IPS DF 4.7 (cell line): Measurements from ENCODE around the gene SLC16A11.
"Not testable (repeated sequence)": the region's sequence is repeated elsewhere in the genome, so short reads cannot be mapped to it uniquely, and the experiment has no call there.

ENCODE experiments used
- DNase-seq: peaks from one replicate; pipeline ENCODE4 v3.0.0-alpha.2; 2013; ENCODE audit warnings: low spot score; ENCODE audit errors: extremely low read depth

The SLC16A11 gene

GRCh38 chr17:7043497-7044198, at the start of gene SLC16A11:
Gene SLC16A11 (minus strand): TSS chr17:7044092. CDS start chr17:7043513, 579 bp downstream.
- no peak for DNase-seq

GRCh38 chr17:7091311-7092005, 47.6 kb upstream of the SLC16A11 start:
- not testable (repeated sequence) for DNase-seq

GRCh38 chr17:7089570-7089969, 45.7 kb upstream of the SLC16A11 start:
- DNase-seq: not testable (repeated sequence)

- not testable (repeated sequence) for DNase-seq
Observed at GRCh38 chr17:7088442-7088841, 44.5 kb upstream of the SLC16A11 start.

GRCh38 chr17:7084088-7084487, 40.2 kb upstream of the SLC16A11 start:
- no peak for DNase-seq

GRCh38 chr17:7083592-7083991, 39.7 kb upstream of the SLC16A11 start:
- no peak for DNase-seq

- DNase-seq: no peak
Observed at GRCh38 chr17:7081341-7082062, 37.6 kb upstream of the SLC16A11 start.

- DNase-seq: no peak
Observed at GRCh38 chr17:7080456-7081041, 36.7 kb upstream of the SLC16A11 start.

GRCh38 chr17:7079581-7080455, 35.9 kb upstream of the SLC16A11 start, which contains the start of gene CLEC10A:
Gene CLEC10A (minus strand): TSS chr17:7080251. CDS start chr17:7078812, 1,439 bp downstream.
- no peak for DNase-seq

- no peak for DNase-seq
Observed at GRCh38 chr17:7078711-7079110, 34.8 kb upstream of the SLC16A11 start.

- DNase-seq: no peak
Observed at GRCh38 chr17:7077911-7078546, 34.1 kb upstream of the SLC16A11 start.

- DNase-seq: no peak
Observed at GRCh38 chr17:7074931-7075330, 31.0 kb upstream of the SLC16A11 start.

GRCh38 chr17:7072406-7072805, 28.5 kb upstream of the SLC16A11 start:
- no peak for DNase-seq

- DNase-seq: no peak
Observed at GRCh38 chr17:7070712-7071111, 26.8 kb upstream of the SLC16A11 start.

- no peak for DNase-seq
Observed at GRCh38 chr17:7068268-7068667, 24.4 kb upstream of the SLC16A11 start.

GRCh38 chr17:7067198-7067597, 23.3 kb upstream of the SLC16A11 start:
- DNase-seq: no peak

GRCh38 chr17:7064261-7064660, 20.4 kb upstream of the SLC16A11 start:
- DNase-seq: no peak

- DNase-seq: no peak
Observed at GRCh38 chr17:7063518-7064094, 19.7 kb upstream of the SLC16A11 start.

GRCh38 chr17:7060165-7060891, 16.4 kb upstream of the SLC16A11 start:
- no peak for DNase-seq
